Lower leg skin (tissue), 4 donors: ENCODE measurements around the gene BCL11A. TPM values are rescaled to one million over a fixed set of nuclear protein-coding genes. Genes with fewer than 3 reads are reported as not detected.

Experiments used
- DNase-seq, 2 donors: peaks; one replicate each; pipeline ENCODE4 v3.0.0-alpha.2; 2019; ENCODE audit warnings: low spot score in 2 of 2
- H3K4me3 ChIP-seq: fragments of 200-600 bp; sonication (generic); 2 replicates; pipeline ENCODE4 v1.5.1; 2017; ENCODE audit warnings: mild to moderate bottlenecking, low read depth; ENCODE audit not compliant: poor library complexity, severe bottlenecking
- POLR2A ChIP-seq, 2 donors: fragments of 450-650 bp; IDR thresholded peaks; one replicate each; pipeline ENCODE4 v1.6.1; 2016 to 2017; ENCODE audit warnings: antibody characterized with exemption in 2 of 2, mild to moderate bottlenecking in 1 of 2, moderate library complexity in 1 of 2
- WGBS, 2 donors: methylation state at CpG; one replicate each; pipeline ENCODE4 v1.1.5; 2018; 5-methylcytosine and 5-hydroxymethylcytosine counted together
- intact Hi-C: fragments of 100-400 bp; cut with DNase I; formaldehyde crosslinking; loops from one replicate; pipeline ENCODE4 v1.15.0; 2023; ENCODE audit warnings: low total_unique reads
- total RNA-seq, 4 donors: library from RNA; depleted of rRNA; stranded (reverse); fragments of >200 nt; gene quantifications; one replicate each; pipeline ENCODE4 v1.1.0, GENCODE V29; 2016
- TF ChIP-seq, protein P1 (sequence below), 3 donors: fragments of 450-650 bp; IDR thresholded peaks; one replicate each; pipeline ENCODE4 v1.5.1; 2016; ENCODE audit warnings: antibody characterized with exemption in 3 of 3, mild to moderate bottlenecking in 3 of 3, moderate library complexity in 2 of 3

Gene BCL11A
- total RNA-seq, 4 donors from 2014 or later: 62.8 to 94.4 (median 71.5) TPM

DNA sequence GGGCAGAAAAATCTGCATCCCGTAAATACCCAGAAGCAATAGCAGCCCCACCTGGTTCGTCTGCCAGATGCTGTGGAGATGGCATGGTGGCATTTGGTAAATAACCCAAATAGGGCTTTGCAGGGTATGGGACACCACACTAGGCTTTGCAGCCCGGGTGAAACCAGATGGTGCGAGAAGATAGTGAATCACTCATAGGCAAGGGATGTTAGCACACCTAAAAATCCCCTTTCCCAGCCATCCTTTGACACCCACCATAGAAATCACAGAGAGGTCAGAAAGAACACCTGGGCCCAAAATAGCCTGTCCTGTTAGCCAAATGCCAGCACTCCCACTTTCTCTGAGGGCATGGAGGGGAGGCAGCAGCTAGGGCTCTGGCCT is 47.6 kb downstream of the BCL11A start:
- DNase-seq: no peak
- intact Hi-C loops: no loop called here
- no peak for TF ChIP-seq POLR2A (IDR thresholded peaks at IDR 0.05)
- TF ChIP-seq, protein P1, sequence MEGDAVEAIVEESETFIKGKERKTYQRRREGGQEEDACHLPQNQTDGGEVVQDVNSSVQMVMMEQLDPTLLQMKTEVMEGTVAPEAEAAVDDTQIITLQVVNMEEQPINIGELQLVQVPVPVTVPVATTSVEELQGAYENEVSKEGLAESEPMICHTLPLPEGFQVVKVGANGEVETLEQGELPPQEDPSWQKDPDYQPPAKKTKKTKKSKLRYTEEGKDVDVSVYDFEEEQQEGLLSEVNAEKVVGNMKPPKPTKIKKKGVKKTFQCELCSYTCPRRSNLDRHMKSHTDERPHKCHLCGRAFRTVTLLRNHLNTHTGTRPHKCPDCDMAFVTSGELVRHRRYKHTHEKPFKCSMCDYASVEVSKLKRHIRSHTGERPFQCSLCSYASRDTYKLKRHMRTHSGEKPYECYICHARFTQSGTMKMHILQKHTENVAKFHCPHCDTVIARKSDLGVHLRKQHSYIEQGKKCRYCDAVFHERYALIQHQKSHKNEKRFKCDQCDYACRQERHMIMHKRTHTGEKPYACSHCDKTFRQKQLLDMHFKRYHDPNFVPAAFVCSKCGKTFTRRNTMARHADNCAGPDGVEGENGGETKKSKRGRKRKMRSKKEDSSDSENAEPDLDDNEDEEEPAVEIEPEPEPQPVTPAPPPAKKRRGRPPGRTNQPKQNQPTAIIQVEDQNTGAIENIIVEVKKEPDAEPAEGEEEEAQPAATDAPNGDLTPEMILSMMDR (IDR thresholded peaks at IDR 0.05): no peak
- WGBS, 2 donors: 45 to 65% methylated on average over 4 of the region's 4 CpGs
- no peak overlapping the region for H3K4me3 ChIP-seq

- H3K4me3 ChIP-seq: no peak overlapping the region
- no peak for TF ChIP-seq POLR2A (IDR thresholded peaks at IDR 0.05)
- TF ChIP-seq, protein P1 (IDR thresholded peaks at IDR 0.05): no peak
- 49 to 51% methylated on average over 10 of the region's 10 CpGs for WGBS, 2 donors
- intact Hi-C loops: no loop called here
- DNase-seq: no peak
These were observed 48.1 kb downstream of the BCL11A start for GRCh38 chr2:60505240-60505879.

- H3K4me3 ChIP-seq: no peak overlapping the region
- WGBS, 2 donors: 55 to 56% methylated on average over 6 of the region's 6 CpGs
- intact Hi-C loops: no loop called here
- TF ChIP-seq POLR2A (IDR thresholded peaks at IDR 0.05): no peak
- TF ChIP-seq, protein P1 (IDR thresholded peaks at IDR 0.05): no peak
- DNase-seq: no peak
These were observed 49.4 kb downstream of the BCL11A start for GRCh38 chr2:60504049-60504448.

DNA sequence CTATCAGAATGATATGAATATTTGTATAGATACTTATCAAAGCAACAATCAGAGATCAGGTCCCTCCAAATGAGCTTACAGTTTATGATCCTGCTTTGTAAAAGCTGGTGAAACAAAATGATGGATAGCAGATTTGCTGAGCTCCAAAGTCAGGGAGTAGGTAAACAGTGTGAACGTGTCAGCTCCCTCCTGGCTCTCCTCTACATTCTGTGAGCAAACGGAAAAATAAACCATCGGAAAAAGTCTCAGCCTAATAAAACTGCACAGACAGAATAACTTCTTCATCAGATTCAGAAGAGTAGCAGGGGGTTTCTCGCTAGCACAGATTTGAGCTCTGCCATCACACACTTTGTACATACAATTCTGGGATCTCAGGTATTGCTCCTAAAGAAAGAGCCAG is 51.3 kb downstream of the BCL11A start:
- TF ChIP-seq, protein P1 (IDR thresholded peaks at IDR 0.05): no peak
- TF ChIP-seq POLR2A (IDR thresholded peaks at IDR 0.05): no peak
- no peak overlapping the region for H3K4me3 ChIP-seq
- intact Hi-C loops: no loop called here
- no peak for DNase-seq
- 45 to 65% methylated on average over 4 of the region's 4 CpGs for WGBS, 2 donors

- intact Hi-C loops: no loop called here
- no peak for DNase-seq
- WGBS, 2 donors: 68 to 75% methylated on average over 2 of the region's 2 CpGs
- TF ChIP-seq, protein P1 (IDR thresholded peaks at IDR 0.05): no peak
- TF ChIP-seq POLR2A (IDR thresholded peaks at IDR 0.05): no peak
- no peak overlapping the region for H3K4me3 ChIP-seq
These were observed 52.6 kb downstream of the BCL11A start for GRCh38 chr2:60500861-60501260.
